Thyroid gland (tissue), 4 donors: ENCODE data around the gene HS6ST3.

Experiments used
- CTCF ChIP-seq, 6 experiments: fragments of 200-600 bp in 3 of 6; fragments of 450-650 bp in 3 of 6; sonication (generic) in 3 of 6; IDR thresholded peaks; one replicate each; pipeline ENCODE4 v1.5.1; 2016 to 2019; ENCODE audit warnings: antibody characterized with exemption in 6 of 6, mild to moderate bottlenecking in 2 of 6, inconsistent platforms in 1 of 6, moderate library complexity in 1 of 6
- POLR2A ChIP-seq, 2 donors: fragments of 450-650 bp; IDR thresholded peaks; one replicate each; pipeline ENCODE4 v1.6.1; 2017; ENCODE audit warnings: antibody characterized with exemption in 2 of 2, mild to moderate bottlenecking in 2 of 2, moderate library complexity in 1 of 2

DNA sequence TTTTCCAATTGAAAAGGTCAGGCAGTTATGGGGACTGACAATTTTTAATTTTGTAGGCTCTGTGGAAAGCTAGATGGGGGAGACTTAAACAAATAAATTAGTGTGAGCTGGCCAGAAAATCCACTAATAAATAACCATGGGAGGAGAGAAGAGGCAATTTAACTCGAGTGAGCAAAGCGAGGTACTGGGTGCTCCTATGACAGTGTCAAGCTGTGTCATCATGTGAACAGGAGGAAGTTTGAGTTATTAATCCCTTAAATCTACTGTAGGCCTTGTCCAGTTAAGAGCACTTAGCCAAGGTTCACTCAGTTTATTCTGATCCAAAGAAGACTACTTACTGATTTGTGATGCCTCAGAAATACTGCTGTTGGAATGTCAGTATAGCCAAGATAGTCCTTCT lies 781.6 kb downstream of the HS6ST3 start:
- TF ChIP-seq CTCF (IDR thresholded peaks at IDR 0.05) (no peak), POLR2A (IDR thresholded peaks at IDR 0.05) (no peak)
